ENCODE results near the gene DUOX1.

Gene DUOX1

DNA sequence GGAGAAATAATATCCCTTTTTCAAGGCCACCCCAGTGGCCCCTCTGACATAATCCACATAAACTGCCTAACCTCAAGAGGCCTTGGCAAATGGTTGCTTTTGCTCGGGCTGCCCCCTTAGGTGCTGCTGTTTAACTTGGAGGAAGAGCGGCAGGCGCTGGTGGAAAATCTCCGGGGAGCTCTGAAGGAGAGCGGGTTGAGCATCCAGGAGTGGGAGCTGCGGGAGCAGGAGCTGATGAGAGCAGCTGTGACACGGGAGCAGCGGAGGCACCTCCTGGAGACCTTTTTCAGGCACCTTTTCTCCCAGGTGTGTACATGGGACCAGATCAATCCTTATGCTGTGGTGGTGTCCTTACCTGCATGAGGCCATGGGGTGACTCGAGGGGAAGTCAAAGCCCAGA is 15.0 kb downstream of the DUOX1 start:
- H3K9me3 ChIP-seq (ENCODE audit: severe bottlenecking), result no peaks in the 10 kb centered on the region
- DNase-seq (ENCODE audit: low spot score) (peak; percentile 54), ATAC-seq (ENCODE audit: low read depth) (no peak)
- no peak overlapping the region for H3K27ac ChIP-seq (ENCODE audit: poor library complexity, severe bottlenecking)
- peaks cover 14% of the 10 kb centered on the region for H3K4me1 ChIP-seq (ENCODE audit: insufficient read depth, poor library complexity, severe bottlenecking)
- peaks cover 18% of the 10 kb centered on the region for H3K36me3 ChIP-seq (ENCODE audit: low read depth)
- H3K4me3 ChIP-seq (ENCODE audit: severe bottlenecking), result no peak overlapping the region
- TF ChIP-seq, protein P1, sequence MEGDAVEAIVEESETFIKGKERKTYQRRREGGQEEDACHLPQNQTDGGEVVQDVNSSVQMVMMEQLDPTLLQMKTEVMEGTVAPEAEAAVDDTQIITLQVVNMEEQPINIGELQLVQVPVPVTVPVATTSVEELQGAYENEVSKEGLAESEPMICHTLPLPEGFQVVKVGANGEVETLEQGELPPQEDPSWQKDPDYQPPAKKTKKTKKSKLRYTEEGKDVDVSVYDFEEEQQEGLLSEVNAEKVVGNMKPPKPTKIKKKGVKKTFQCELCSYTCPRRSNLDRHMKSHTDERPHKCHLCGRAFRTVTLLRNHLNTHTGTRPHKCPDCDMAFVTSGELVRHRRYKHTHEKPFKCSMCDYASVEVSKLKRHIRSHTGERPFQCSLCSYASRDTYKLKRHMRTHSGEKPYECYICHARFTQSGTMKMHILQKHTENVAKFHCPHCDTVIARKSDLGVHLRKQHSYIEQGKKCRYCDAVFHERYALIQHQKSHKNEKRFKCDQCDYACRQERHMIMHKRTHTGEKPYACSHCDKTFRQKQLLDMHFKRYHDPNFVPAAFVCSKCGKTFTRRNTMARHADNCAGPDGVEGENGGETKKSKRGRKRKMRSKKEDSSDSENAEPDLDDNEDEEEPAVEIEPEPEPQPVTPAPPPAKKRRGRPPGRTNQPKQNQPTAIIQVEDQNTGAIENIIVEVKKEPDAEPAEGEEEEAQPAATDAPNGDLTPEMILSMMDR (IDR thresholded peaks at IDR 0.05; ENCODE audit: poor library complexity, severe bottlenecking), result no peak
- no peaks in the 10 kb centered on the region for H3K27me3 ChIP-seq (ENCODE audit: insufficient read depth, poor library complexity, severe bottlenecking)

DNA sequence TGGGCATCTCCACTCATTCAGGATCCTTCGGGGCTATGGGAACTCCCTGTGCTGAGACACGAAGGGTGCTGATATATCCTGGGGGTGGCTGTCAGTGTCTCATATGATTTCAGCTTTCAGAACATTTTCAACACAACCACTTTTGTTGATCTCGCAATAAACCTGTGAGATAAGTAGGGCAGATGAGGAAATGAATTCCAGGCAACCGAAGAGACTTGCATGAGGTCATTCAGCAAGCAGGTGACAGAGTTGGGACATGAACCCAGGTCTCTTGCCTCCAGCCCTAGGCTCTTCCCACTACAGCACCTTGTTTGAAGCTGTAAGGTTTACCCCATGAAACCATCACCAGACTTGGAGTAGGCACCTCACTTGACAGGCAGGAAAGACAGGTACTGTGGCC is 16.6 kb downstream of the DUOX1 start:
- DNase-seq (ENCODE audit: low spot score), result no peak
- TF ChIP-seq, protein P1 (IDR thresholded peaks at IDR 0.05; ENCODE audit: poor library complexity, severe bottlenecking), result no peak
- Histone ChIP-seq H3K27ac (ENCODE audit: poor library complexity, severe bottlenecking) (no peak overlapping the region), H3K36me3 (ENCODE audit: low read depth) (peaks cover 7% of the 10 kb centered on the region), H3K27me3 (ENCODE audit: insufficient read depth, poor library complexity, severe bottlenecking) (no peaks in the 10 kb centered on the region), H3K4me1 (ENCODE audit: insufficient read depth, poor library complexity, severe bottlenecking) (peaks cover 14% of the 10 kb centered on the region), H3K9me3 (ENCODE audit: severe bottlenecking) (no peaks in the 10 kb centered on the region), H3K4me3 (ENCODE audit: severe bottlenecking) (no peak overlapping the region)
- ATAC-seq (ENCODE audit: low read depth), result no peak

DNA sequence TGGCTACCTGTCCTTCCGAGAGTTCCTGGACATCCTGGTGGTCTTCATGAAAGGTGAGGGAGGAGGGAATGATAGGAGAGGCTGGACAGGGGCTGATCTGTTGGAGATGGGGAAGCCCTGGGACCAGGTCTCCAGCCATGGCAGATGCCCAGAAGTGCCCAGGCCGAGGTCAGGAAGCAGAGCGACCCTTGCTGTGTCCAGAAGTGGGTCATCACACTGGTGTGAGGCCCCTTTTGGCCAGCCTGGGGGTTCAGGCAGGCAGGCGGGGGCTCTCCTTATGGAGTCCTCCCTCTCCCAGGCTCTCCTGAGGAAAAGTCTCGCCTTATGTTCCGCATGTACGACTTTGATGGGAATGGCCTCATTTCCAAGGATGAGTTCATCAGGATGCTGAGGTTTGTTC is 17.8 kb downstream of the DUOX1 start:
- DNase-seq (ENCODE audit: low spot score) (no peak), ATAC-seq (ENCODE audit: low read depth) (no peak)
- Histone ChIP-seq H3K27me3 (ENCODE audit: insufficient read depth, poor library complexity, severe bottlenecking) (no peaks in the 10 kb centered on the region), H3K4me1 (ENCODE audit: insufficient read depth, poor library complexity, severe bottlenecking) (peaks cover 14% of the 10 kb centered on the region), H3K4me3 (ENCODE audit: severe bottlenecking) (no peak overlapping the region), H3K36me3 (ENCODE audit: low read depth) (no peaks in the 10 kb centered on the region; the same call in none of the 2 replicates), H3K27ac (ENCODE audit: poor library complexity, severe bottlenecking) (no peak overlapping the region), H3K9me3 (ENCODE audit: severe bottlenecking) (no peaks in the 10 kb centered on the region)
- TF ChIP-seq, protein P1 (IDR thresholded peaks at IDR 0.05; ENCODE audit: poor library complexity, severe bottlenecking), result no peak

DNA sequence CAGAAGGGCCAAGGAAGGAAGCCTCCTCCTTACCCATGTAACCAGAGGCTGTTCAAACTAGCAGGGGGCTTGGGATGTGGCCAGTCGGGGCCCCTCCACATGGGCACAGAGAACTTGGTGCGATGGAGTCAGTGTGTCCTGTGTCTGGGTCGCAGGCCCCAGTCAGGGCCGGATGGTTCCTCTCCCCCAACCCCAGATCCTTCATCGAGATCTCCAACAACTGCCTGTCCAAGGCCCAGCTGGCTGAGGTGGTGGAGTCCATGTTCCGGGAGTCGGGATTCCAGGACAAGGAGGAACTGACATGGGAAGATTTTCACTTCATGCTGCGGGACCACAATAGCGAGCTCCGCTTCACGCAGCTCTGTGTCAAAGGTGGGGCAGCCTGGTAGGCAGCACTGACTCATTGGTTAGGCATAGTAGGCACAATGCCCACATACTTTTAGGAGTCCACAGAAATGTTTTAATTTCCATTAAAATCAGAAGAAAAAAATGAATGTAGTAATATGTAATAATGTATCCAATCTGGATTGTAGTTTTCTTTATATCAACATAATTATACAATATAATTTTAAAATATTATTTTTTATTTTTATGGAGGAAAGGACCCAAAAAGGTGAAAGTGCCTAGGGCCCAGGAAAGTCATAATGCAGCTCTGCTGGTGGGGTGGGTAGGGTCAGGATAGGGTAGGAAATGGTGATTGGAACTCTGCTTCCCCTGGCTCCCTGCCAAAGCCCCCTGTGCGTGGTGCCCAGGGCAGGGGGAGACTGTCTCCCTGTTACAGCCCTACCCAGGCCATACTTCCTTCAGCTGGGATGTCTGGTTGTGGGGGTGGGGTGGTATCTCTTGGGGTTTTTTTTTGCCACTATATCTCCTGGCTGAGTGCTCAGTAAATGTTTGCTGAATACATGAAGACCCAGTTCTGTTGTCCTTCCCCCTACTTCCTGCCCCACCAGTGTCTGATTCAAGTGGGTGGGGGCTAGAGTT is 18.6 kb downstream of the DUOX1 start:
- H3K27ac ChIP-seq (ENCODE audit: poor library complexity, severe bottlenecking), result peak overlapping the region; percentile 21
- TF ChIP-seq, protein P1 (IDR thresholded peaks at IDR 0.05; ENCODE audit: poor library complexity, severe bottlenecking), result no peak

DNA sequence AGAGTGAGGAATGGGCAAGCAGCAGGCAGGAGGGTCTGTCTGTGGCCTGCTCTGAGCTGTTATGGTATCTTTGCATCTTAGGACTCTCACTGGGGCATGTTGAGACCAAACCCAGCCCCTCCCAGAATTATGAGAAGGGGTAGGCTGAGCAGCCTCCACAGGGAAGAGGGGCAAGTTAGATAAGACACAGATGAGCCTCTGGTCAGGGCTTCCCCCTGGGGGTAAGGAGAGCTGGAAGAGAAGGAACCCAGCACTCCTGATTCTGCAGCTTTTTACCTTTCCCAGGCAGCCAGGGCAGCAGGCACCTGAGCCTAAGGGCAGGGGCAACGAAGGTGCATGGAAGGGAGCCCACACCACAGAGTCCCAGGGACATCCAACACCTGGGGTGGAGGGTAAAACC is 19.3 kb downstream of the DUOX1 start:
- ATAC-seq (ENCODE audit: low read depth) (no peak), DNase-seq (ENCODE audit: low spot score) (no peak)
- H3K27me3 ChIP-seq (ENCODE audit: insufficient read depth, poor library complexity, severe bottlenecking), result no peaks in the 10 kb centered on the region
- H3K36me3 ChIP-seq (ENCODE audit: low read depth), result no peaks in the 10 kb centered on the region; the same call in 1 of the 2 replicates
- no peak overlapping the region for H3K4me3 ChIP-seq (ENCODE audit: severe bottlenecking)
- no peaks in the 10 kb centered on the region for H3K9me3 ChIP-seq (ENCODE audit: severe bottlenecking)
- TF ChIP-seq, protein P1 (IDR thresholded peaks at IDR 0.05; ENCODE audit: poor library complexity, severe bottlenecking), result no peak
- H3K4me1 ChIP-seq (ENCODE audit: insufficient read depth, poor library complexity, severe bottlenecking), result peaks cover 14% of the 10 kb centered on the region
- H3K27ac ChIP-seq (ENCODE audit: poor library complexity, severe bottlenecking), result peak overlapping the region; percentile 21

More for the DNA sequence above, 18.6 kb downstream of the DUOX1 start:
- Histone ChIP-seq H3K4me3 (ENCODE audit: severe bottlenecking) (no peak overlapping the region), H3K36me3 (ENCODE audit: low read depth) (no peaks in the 10 kb centered on the region; the same call in none of the 2 replicates), H3K9me3 (ENCODE audit: severe bottlenecking) (no peaks in the 10 kb centered on the region), H3K27me3 (ENCODE audit: insufficient read depth, poor library complexity, severe bottlenecking) (no peaks in the 10 kb centered on the region), H3K4me1 (ENCODE audit: insufficient read depth, poor library complexity, severe bottlenecking) (peaks cover 14% of the 10 kb centered on the region)
- ATAC-seq (ENCODE audit: low read depth), result peak; percentile 68
- DNase-seq (ENCODE audit: low spot score), result no peak
